Neural progenitor cell (in vitro differentiated cells): ENCODE data around the gene MBP. TPM values are rescaled to one million over a fixed set of nuclear protein-coding genes. Genes with fewer than 3 reads are reported as not detected.
A peak's percentile ranks its signal among the peaks of the same experiment; 100 is the strongest.

ENCODE experiments used
- DNase-seq: peaks from one replicate; pipeline ENCODE4 v3.0.0-alpha.2; 2016; ENCODE audit warnings: low spot score
- H2AFZ ChIP-seq: fragments of 200-600 bp; sonication (generic); replicated peaks from 2 replicates; pipeline ENCODE4 v1.6.1; 2016; ENCODE audit warnings: antibody characterized with exemption
- H3F3A ChIP-seq: fragments of 200-600 bp; sonication (generic); 2 replicates; pipeline ENCODE4 v1.6.1; 2016; ENCODE audit warnings: antibody characterized with exemption, low read depth
- H3K27ac ChIP-seq: fragments of 200-600 bp; sonication (generic); 2 replicates; pipeline ENCODE4 v1.5.1; 2016; ENCODE audit warnings: mild to moderate bottlenecking
- H3K27me3 ChIP-seq: fragments of 200-600 bp; sonication (generic); 2 replicates; pipeline ENCODE4 v1.6.1; 2016; ENCODE audit warnings: mild to moderate bottlenecking, moderate library complexity
- H3K36me3 ChIP-seq: fragments of 200-600 bp; sonication (generic); 2 replicates; pipeline ENCODE4 v1.5.1; 2016
- H3K4me1 ChIP-seq: fragments of 200-600 bp; sonication (generic); 2 replicates; pipeline ENCODE4 v1.6.1; 2016; ENCODE audit warnings: mixed run types
- H3K4me2 ChIP-seq: fragments of 200-600 bp; sonication (generic); 2 replicates; pipeline ENCODE4 v1.6.1; 2016
- H3K4me3 ChIP-seq: fragments of 200-600 bp; sonication (generic); 2 replicates; pipeline ENCODE4 v1.5.1; 2016
- H3K79me2 ChIP-seq: fragments of 200-600 bp; sonication (generic); 2 replicates; pipeline ENCODE4 v1.6.1; 2016; ENCODE audit warnings: low read depth
- H3K9ac ChIP-seq: fragments of 200-600 bp; sonication (generic); 2 replicates; pipeline ENCODE4 v1.6.1; 2016
- H3K9me3 ChIP-seq: fragments of 200-600 bp; sonication (generic); 2 replicates; pipeline ENCODE4 v1.5.1; 2016; ENCODE audit warnings: low read depth
- H4K20me1 ChIP-seq: fragments of 200-600 bp; sonication (generic); 2 replicates; pipeline ENCODE4 v1.6.1; 2016; ENCODE audit warnings: low read depth
- H3K27ac Mint-ChIP-seq: 3 replicates; pipeline ENCODE4 v1.8.0; 2021; ENCODE audit warnings: mixed read lengths
- H3K27me3 Mint-ChIP-seq: 2 replicates; pipeline ENCODE4 v1.8.0; 2022; ENCODE audit warnings: low read depth, mild to moderate bottlenecking, inconsistent platforms, moderate library complexity, mixed read lengths; ENCODE audit not compliant: insufficient read depth
- H3K36me3 Mint-ChIP-seq: 3 replicates; pipeline ENCODE4 v1.8.0; 2021; ENCODE audit warnings: mixed read lengths
- H3K4me1 Mint-ChIP-seq: 3 replicates; pipeline ENCODE4 v1.8.0; 2021; ENCODE audit warnings: mixed read lengths
- H3K4me3 Mint-ChIP-seq: 3 replicates; pipeline ENCODE4 v1.8.0; 2021; ENCODE audit warnings: mild to moderate bottlenecking, moderate library complexity, mixed read lengths
- H3K9me3 Mint-ChIP-seq: 3 replicates; pipeline ENCODE4 v1.8.0; 2020; ENCODE audit warnings: mixed read lengths
- EZH2 ChIP-seq: fragments of 200-600 bp; sonication (generic); IDR thresholded peaks from 2 replicates; pipeline ENCODE4 v1.6.1; 2017; ENCODE audit warnings: antibody characterized with exemption, mild to moderate bottlenecking, moderate library complexity
- EZH2phosphoT487 ChIP-seq: fragments of 200-600 bp; sonication (generic); IDR thresholded peaks from 2 replicates; pipeline ENCODE4 v1.6.1; 2017; ENCODE audit warnings: antibody characterized with exemption
- total RNA-seq: library from RNA; depleted of rRNA; stranded (reverse); fragments of >200 nt; gene quantifications from 2 replicates; pipeline ENCODE4 v1.2.3, GENCODE V29; 2015; ENCODE audit warnings: low replicate concordance
- TF ChIP-seq, protein P1 (sequence below): fragments of 200-600 bp; sonication (generic); IDR thresholded peaks from 2 replicates; pipeline ENCODE4 v1.5.1; 2017; ENCODE audit warnings: antibody characterized with exemption, mild to moderate bottlenecking

MBP gene
- total RNA-seq, 1 donor from 2014 or later, result 0.64 TPM

DNA sequence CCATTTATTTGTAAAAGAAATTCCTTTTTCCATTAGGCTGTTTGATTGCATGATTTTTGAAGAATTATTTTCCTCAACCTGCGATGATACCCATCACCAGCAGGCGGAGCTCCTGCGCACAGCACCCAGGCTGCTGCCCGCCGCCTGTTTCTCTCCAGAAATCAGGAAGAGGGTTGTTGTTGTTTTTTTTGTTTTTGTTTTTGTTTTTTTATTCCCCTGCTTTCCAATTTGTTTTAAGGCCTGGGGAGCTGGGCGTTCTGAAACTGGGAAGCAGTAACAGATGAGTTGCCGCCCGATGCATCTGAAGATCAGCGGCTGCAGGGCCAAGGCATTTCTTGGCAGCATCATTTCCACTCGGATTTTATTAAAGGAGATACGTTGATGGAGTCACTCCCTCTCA lies 132.1 kb downstream of the MBP start:
- H3K4me1 Mint-ChIP-seq, result peaks cover 23% of the 10 kb centered on the region
- Histone ChIP-seq H3K4me2 (no peak overlapping the region), H4K20me1 (no peaks in the 10 kb centered on the region), H3K79me2 (no peaks in the 10 kb centered on the region), H3K4me1 (peaks cover 19% of the 10 kb centered on the region), H3K36me3 (no peaks in the 10 kb centered on the region), H3K9me3 (no peaks in the 10 kb centered on the region), H3K27ac (no peak overlapping the region), H3K4me3 (no peak overlapping the region), H3K9ac (no peak overlapping the region), H2AFZ (peak overlapping the region; percentile 93), H3F3A (peaks cover 3% of the 10 kb centered on the region), H3K27me3 (no peaks in the 10 kb centered on the region)
- H3K4me3 Mint-ChIP-seq, result no peak overlapping the region
- H3K36me3 Mint-ChIP-seq, result no peaks in the 10 kb centered on the region
- no peak overlapping the region for H3K27ac Mint-ChIP-seq
- H3K9me3 Mint-ChIP-seq, result peaks cover 2% of the 10 kb centered on the region
- peak; percentile 64 for DNase-seq
- H3K27me3 Mint-ChIP-seq, result no peaks in the 10 kb centered on the region
- no peak for TF ChIP-seq EZH2
- TF ChIP-seq, protein P1, sequence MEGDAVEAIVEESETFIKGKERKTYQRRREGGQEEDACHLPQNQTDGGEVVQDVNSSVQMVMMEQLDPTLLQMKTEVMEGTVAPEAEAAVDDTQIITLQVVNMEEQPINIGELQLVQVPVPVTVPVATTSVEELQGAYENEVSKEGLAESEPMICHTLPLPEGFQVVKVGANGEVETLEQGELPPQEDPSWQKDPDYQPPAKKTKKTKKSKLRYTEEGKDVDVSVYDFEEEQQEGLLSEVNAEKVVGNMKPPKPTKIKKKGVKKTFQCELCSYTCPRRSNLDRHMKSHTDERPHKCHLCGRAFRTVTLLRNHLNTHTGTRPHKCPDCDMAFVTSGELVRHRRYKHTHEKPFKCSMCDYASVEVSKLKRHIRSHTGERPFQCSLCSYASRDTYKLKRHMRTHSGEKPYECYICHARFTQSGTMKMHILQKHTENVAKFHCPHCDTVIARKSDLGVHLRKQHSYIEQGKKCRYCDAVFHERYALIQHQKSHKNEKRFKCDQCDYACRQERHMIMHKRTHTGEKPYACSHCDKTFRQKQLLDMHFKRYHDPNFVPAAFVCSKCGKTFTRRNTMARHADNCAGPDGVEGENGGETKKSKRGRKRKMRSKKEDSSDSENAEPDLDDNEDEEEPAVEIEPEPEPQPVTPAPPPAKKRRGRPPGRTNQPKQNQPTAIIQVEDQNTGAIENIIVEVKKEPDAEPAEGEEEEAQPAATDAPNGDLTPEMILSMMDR, result peak; percentile 99

DNA sequence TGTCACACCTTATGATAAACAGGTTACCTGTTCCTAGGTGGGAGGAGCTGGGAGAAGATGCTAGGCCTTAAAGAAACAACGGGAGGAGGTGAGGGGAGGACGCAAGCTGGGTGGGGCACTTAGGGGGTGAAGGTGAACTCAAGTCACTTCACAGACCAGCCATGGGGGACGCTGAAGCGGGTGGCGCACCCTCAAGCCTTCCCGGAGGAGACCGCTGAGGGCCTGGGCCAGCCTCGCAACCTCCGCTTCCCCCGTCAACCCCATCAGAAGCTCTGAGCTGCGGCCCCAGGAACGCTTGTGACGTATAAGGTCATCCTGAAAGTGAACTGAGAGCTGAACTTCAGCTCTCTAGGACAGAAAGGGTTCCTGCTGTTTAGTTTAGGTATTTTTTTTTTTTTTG lies 133.5 kb downstream of the MBP start:
- no peak for DNase-seq
- Mint-ChIP-seq H3K4me3 (no peak overlapping the region), H3K27ac (no peak overlapping the region), H3K27me3 (no peaks in the 10 kb centered on the region), H3K36me3 (no peaks in the 10 kb centered on the region), H3K4me1 (peaks cover 23% of the 10 kb centered on the region), H3K9me3 (peaks cover 4% of the 10 kb centered on the region)
- peaks cover 3% of the 10 kb centered on the region for H3F3A ChIP-seq
- H3K4me3 ChIP-seq, result no peak overlapping the region
- no peaks in the 10 kb centered on the region for H3K36me3 ChIP-seq
- no peaks in the 10 kb centered on the region for H4K20me1 ChIP-seq
- H3K27me3 ChIP-seq, result no peaks in the 10 kb centered on the region
- no peak overlapping the region for H3K27ac ChIP-seq
- no peak overlapping the region for H2AFZ ChIP-seq
- no peak for TF ChIP-seq EZH2phosphoT487
- TF ChIP-seq, protein P1, result no peak
- TF ChIP-seq EZH2, result no peak
- H3K79me2 ChIP-seq, result no peaks in the 10 kb centered on the region
- peaks cover 19% of the 10 kb centered on the region for H3K4me1 ChIP-seq
- H3K9ac ChIP-seq, result no peak overlapping the region
- no peaks in the 10 kb centered on the region for H3K9me3 ChIP-seq
- no peak overlapping the region for H3K4me2 ChIP-seq

DNA sequence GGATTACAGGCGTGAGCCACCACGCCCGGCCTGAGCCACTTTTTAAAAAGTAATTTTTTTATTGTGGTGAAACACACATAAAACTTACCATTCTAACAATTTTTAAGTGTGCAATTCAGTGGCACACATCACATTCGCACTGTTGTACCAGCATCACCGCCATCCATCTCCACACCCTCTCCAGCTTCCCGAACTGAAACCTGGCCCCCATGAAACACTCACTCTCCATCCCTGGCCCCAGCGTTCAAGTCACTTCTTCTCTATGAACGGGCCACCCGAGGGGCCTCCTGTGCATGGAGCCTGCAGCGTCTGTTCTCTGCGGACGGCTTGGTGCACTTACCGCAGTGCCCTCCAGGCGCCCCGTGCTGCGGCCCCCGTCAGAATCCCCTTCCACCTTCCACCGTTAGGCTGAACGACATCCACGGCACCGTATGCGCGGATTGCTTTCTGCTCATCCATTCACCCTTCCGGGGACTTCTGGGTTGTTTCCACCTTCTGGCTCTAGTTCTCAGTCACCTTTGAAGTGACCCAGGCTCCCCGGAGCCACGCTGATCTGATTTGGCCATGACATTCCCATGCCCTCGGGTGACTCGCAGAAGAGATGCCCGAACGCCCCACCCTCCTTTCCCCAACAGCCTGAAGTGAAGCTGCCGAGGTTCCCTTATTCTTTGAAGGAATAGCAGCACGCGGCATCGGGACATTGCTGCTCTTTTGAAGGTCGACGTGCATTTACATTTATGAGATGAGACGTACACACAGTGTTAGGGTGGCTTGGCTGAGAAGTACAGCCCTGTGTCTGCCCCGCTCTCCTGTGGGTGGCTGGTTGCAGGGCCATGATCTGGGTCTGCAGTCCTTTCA lies 134.4 kb downstream of the MBP start:
- H3K27me3 Mint-ChIP-seq, result no peaks in the 10 kb centered on the region
- H3K36me3 Mint-ChIP-seq, result no peaks in the 10 kb centered on the region
- no peak overlapping the region for H3K27ac Mint-ChIP-seq
- no peaks in the 10 kb centered on the region for H3K27me3 ChIP-seq
- no peak overlapping the region for H2AFZ ChIP-seq
- DNase-seq, result no peak
- H3K4me3 ChIP-seq, result no peak overlapping the region
- H3K79me2 ChIP-seq, result no peaks in the 10 kb centered on the region
- H3K27ac ChIP-seq, result no peak overlapping the region
- H3K4me3 Mint-ChIP-seq, result no peak overlapping the region
- H3K4me2 ChIP-seq, result no peak overlapping the region
- H4K20me1 ChIP-seq, result no peaks in the 10 kb centered on the region
- no peak overlapping the region for H3K9ac ChIP-seq
- no peak for TF ChIP-seq EZH2
- H3F3A ChIP-seq, result peaks cover 3% of the 10 kb centered on the region
- no peaks in the 10 kb centered on the region for H3K9me3 ChIP-seq
- H3K4me1 ChIP-seq, result peaks cover 19% of the 10 kb centered on the region
- H3K4me1 Mint-ChIP-seq, result peaks cover 18% of the 10 kb centered on the region
- peaks cover 4% of the 10 kb centered on the region for H3K9me3 Mint-ChIP-seq
- no peaks in the 10 kb centered on the region for H3K36me3 ChIP-seq

DNA sequence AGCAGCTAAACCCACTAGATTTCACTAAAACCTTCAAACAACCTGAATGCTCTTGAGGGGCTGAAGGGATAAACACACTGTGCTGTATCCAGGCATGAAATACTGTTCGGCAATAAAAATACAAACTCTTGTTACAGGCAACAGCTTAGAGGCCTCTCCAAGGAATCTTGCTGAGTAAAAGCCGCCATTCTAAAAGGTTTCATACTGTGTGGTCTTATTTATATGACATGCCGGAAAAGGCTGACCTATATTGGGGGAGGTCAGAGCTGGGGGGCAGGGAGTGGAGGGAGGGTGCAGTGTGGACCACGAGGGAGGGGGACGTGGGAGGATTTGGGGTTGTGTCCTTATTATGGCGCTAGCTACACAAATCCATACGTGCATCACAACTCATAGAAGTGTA lies 136.2 kb downstream of the MBP start:
- no peak for DNase-seq
- H3K4me3 Mint-ChIP-seq, result no peak overlapping the region
- H3K27me3 Mint-ChIP-seq, result no peaks in the 10 kb centered on the region
- Histone ChIP-seq H4K20me1 (no peaks in the 10 kb centered on the region), H2AFZ (peak overlapping the region; percentile 92), H3K27me3 (no peaks in the 10 kb centered on the region), H3K36me3 (no peaks in the 10 kb centered on the region), H3F3A (peaks cover 6% of the 10 kb centered on the region), H3K79me2 (no peaks in the 10 kb centered on the region), H3K4me3 (no peak overlapping the region), H3K9me3 (no peaks in the 10 kb centered on the region), H3K4me1 (peaks cover 29% of the 10 kb centered on the region), H3K4me2 (peak overlapping the region; percentile 35), H3K9ac (no peak overlapping the region), H3K27ac (no peak overlapping the region)
- H3K36me3 Mint-ChIP-seq, result no peaks in the 10 kb centered on the region
- no peak overlapping the region for H3K27ac Mint-ChIP-seq
- H3K9me3 Mint-ChIP-seq, result peaks cover 4% of the 10 kb centered on the region
- peaks cover 20% of the 10 kb centered on the region for H3K4me1 Mint-ChIP-seq
- TF ChIP-seq, protein P1, result no peak
- TF ChIP-seq EZH2phosphoT487 (no peak), EZH2 (no peak)
